Measurements from ENCODE around the gene ZFAND4.
"Not testable (repeated sequence)": the region's sequence is repeated elsewhere in the genome, so short reads cannot be mapped to it uniquely, and the experiment has no call there.

- not testable (repeated sequence) for TF ChIP-seq JUND (IDR thresholded peaks at IDR 0.05); REST (IDR thresholded peaks at IDR 0.05); RXRA (IDR thresholded peaks at IDR 0.05); MAX (IDR thresholded peaks at IDR 0.05); RAD21 (IDR thresholded peaks at IDR 0.05); GABPA (IDR thresholded peaks at IDR 0.05 in 1 of 2, conservative IDR thresholded peaks at IDR 0.05 in 1 of 2); HNF4G (IDR thresholded peaks at IDR 0.05); FOXA1 (IDR thresholded peaks at IDR 0.05); YY1 (IDR thresholded peaks at IDR 0.05); EGR1 (IDR thresholded peaks at IDR 0.05; ENCODE audit: low read depth in 2 of 2); TAF1 (conservative IDR thresholded peaks at IDR 0.05)
- TF ChIP-seq, protein P1, sequence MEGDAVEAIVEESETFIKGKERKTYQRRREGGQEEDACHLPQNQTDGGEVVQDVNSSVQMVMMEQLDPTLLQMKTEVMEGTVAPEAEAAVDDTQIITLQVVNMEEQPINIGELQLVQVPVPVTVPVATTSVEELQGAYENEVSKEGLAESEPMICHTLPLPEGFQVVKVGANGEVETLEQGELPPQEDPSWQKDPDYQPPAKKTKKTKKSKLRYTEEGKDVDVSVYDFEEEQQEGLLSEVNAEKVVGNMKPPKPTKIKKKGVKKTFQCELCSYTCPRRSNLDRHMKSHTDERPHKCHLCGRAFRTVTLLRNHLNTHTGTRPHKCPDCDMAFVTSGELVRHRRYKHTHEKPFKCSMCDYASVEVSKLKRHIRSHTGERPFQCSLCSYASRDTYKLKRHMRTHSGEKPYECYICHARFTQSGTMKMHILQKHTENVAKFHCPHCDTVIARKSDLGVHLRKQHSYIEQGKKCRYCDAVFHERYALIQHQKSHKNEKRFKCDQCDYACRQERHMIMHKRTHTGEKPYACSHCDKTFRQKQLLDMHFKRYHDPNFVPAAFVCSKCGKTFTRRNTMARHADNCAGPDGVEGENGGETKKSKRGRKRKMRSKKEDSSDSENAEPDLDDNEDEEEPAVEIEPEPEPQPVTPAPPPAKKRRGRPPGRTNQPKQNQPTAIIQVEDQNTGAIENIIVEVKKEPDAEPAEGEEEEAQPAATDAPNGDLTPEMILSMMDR (IDR thresholded peaks at IDR 0.05; ENCODE audit: low read depth, low read length, missing input control), result not testable (repeated sequence)
- TF ChIP-seq, protein P2, sequence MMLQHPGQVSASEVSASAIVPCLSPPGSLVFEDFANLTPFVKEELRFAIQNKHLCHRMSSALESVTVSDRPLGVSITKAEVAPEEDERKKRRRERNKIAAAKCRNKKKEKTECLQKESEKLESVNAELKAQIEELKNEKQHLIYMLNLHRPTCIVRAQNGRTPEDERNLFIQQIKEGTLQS (IDR thresholded peaks at IDR 0.05), result not testable (repeated sequence)
These were observed 17.8 kb downstream of the ZFAND4 start for GRCh38 chr10:45654753-45655141.

Data from liver (tissue), 3 donors.